SU-DHL-6 (cell line): Measurements from ENCODE around the gene CMSS1.

ENCODE experiments used
- H2AFZ ChIP-seq: fragments of 200-600 bp; sonication (generic); 2 replicates; pipeline ENCODE4 v1.6.1; 2014; ENCODE audit warnings: low read depth, mild to moderate bottlenecking, moderate library complexity, mixed read lengths, antibody characterized with exemption, low read length; ENCODE audit not compliant: severe bottlenecking
- H3F3A ChIP-seq: fragments of 200-600 bp; shearing (Covaris generic); 2 replicates; pipeline ENCODE4 v1.6.0; 2016; ENCODE audit warnings: antibody characterized with exemption, mild to moderate bottlenecking; ENCODE audit not compliant: insufficient read depth
- H3K27ac ChIP-seq: fragments of 200-600 bp; sonication (generic); 2 replicates; pipeline ENCODE4 v1.5.1; 2016; ENCODE audit warnings: low read depth, mild to moderate bottlenecking, low read length, moderate library complexity, mixed read lengths
- H3K27me3 ChIP-seq: fragments of 200-600 bp; sonication (generic), shearing (Covaris generic); 2 replicates; pipeline ENCODE4 v1.6.0; 2014; ENCODE audit warnings: mild to moderate bottlenecking, low read length
- H3K36me3 ChIP-seq: fragments of 200-600 bp; sonication (generic); 2 replicates; pipeline ENCODE4 v1.6.1; 2014; ENCODE audit warnings: mild to moderate bottlenecking, low read length, mixed read lengths
- H3K4me2 ChIP-seq: fragments of 300-600, 200-600 bp; shearing (Covaris generic), sonication (generic); 2 replicates; pipeline ENCODE4 v1.6.0; 2014; ENCODE audit warnings: low read length, low read depth, mild to moderate bottlenecking; ENCODE audit not compliant: poor library complexity, severe bottlenecking
- H3K4me3 ChIP-seq: fragments of 200-600 bp; sonication (generic); 2 replicates; pipeline ENCODE4 v1.5.1; 2014; ENCODE audit warnings: antibody characterized with exemption, low read length, mild to moderate bottlenecking, mixed read lengths; ENCODE audit not compliant: insufficient read depth, poor library complexity, severe bottlenecking
- H3K79me2 ChIP-seq: fragments of 200-600 bp; sonication (generic); 2 replicates; pipeline ENCODE4 v1.6.1; 2014; ENCODE audit warnings: mild to moderate bottlenecking, low read length, moderate library complexity; ENCODE audit not compliant: insufficient read depth
- H3K9ac ChIP-seq: fragments of 200-600 bp; sonication (generic); 2 replicates; pipeline ENCODE4 v1.7.0; 2014; ENCODE audit warnings: mild to moderate bottlenecking, low read length
- H3K9me2 ChIP-seq: fragments of 200-600 bp; sonication (generic); replicated peaks from 2 replicates; pipeline ENCODE4 v1.6.1; 2014; ENCODE audit warnings: low read length; ENCODE audit not compliant: insufficient read depth
- H3K9me3 ChIP-seq: fragments of 200-600 bp; sonication (generic); 2 replicates; pipeline ENCODE4 v1.6.1; 2014; ENCODE audit warnings: low read length, mixed read lengths; ENCODE audit not compliant: insufficient read depth
- H4K20me1 ChIP-seq: fragments of 200-600 bp; sonication (generic); 2 replicates; pipeline ENCODE4 v1.6.1; 2014; ENCODE audit warnings: low read depth, mild to moderate bottlenecking, antibody characterized with exemption, low read length, moderate library complexity, mixed read lengths
- EZH2phosphoT487 ChIP-seq: fragments of 200-600 bp; sonication (generic), shearing (Covaris generic); conservative IDR thresholded peaks from 2 replicates; pipeline ENCODE4 v1.6.1; 2018; ENCODE audit warnings: mild to moderate bottlenecking, antibody characterized with exemption, low read length, moderate library complexity, mixed read lengths
- TF ChIP-seq, protein P1 (sequence below): fragments of 200-600 bp; sonication (generic); IDR thresholded peaks from one replicate; pipeline ENCODE4 v1.5.1; 2017; ENCODE audit warnings: antibody characterized with exemption, mild to moderate bottlenecking, low read length, moderate library complexity; ENCODE audit not compliant: insufficient read depth, poor library complexity, severe bottlenecking

Gene CMSS1

GRCh38 chr3:99910752-99911290 lies 93.2 kb downstream of the CMSS1 start:
- Histone ChIP-seq H3K79me2 (0 out of 2 replicates have a peak, but pooled peaks cover 5% of the 10 kb centered on the region), H3K4me3 (no peak overlapping the region), H3K9ac (no peak overlapping the region), H3K9me2 (no peaks in the 10 kb centered on the region), H3K27ac (no peak overlapping the region), H3F3A (no peaks in the 10 kb centered on the region), H3K4me2 (no peak overlapping the region), H3K9me3 (no peaks in the 10 kb centered on the region), H3K36me3 (no peaks in the 10 kb centered on the region), H4K20me1 (0 out of 2 replicates have a peak, but pooled peaks cover 5% of the 10 kb centered on the region), H3K27me3 (no peaks in the 10 kb centered on the region), H2AFZ (no peak overlapping the region)
- TF ChIP-seq, protein P1, sequence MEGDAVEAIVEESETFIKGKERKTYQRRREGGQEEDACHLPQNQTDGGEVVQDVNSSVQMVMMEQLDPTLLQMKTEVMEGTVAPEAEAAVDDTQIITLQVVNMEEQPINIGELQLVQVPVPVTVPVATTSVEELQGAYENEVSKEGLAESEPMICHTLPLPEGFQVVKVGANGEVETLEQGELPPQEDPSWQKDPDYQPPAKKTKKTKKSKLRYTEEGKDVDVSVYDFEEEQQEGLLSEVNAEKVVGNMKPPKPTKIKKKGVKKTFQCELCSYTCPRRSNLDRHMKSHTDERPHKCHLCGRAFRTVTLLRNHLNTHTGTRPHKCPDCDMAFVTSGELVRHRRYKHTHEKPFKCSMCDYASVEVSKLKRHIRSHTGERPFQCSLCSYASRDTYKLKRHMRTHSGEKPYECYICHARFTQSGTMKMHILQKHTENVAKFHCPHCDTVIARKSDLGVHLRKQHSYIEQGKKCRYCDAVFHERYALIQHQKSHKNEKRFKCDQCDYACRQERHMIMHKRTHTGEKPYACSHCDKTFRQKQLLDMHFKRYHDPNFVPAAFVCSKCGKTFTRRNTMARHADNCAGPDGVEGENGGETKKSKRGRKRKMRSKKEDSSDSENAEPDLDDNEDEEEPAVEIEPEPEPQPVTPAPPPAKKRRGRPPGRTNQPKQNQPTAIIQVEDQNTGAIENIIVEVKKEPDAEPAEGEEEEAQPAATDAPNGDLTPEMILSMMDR, result no peak
- no peak for TF ChIP-seq EZH2phosphoT487

GRCh38 chr3:99911433-99911832 lies 93.8 kb downstream of the CMSS1 start:
- Histone ChIP-seq H3K27me3 (no peaks in the 10 kb centered on the region), H3K4me2 (no peak overlapping the region), H3K79me2 (0 out of 2 replicates have a peak, but pooled peaks cover 5% of the 10 kb centered on the region), H3F3A (no peaks in the 10 kb centered on the region), H3K27ac (no peak overlapping the region), H4K20me1 (0 out of 2 replicates have a peak, but pooled peaks cover 5% of the 10 kb centered on the region), H3K9me2 (no peaks in the 10 kb centered on the region), H3K4me3 (no peak overlapping the region), H3K9me3 (no peaks in the 10 kb centered on the region), H3K36me3 (no peaks in the 10 kb centered on the region), H2AFZ (no peak overlapping the region), H3K9ac (no peak overlapping the region)
- TF ChIP-seq EZH2phosphoT487, result no peak
- TF ChIP-seq, protein P1, result no peak

GRCh38 chr3:99915906-99916432 lies 98.3 kb downstream of the CMSS1 start:
- H4K20me1 ChIP-seq, result 0 out of 2 replicates have a peak, but pooled peaks cover 5% of the 10 kb centered on the region
- no peaks in the 10 kb centered on the region for H3K9me3 ChIP-seq
- H3K79me2 ChIP-seq, result no peaks in the 10 kb centered on the region
- H3K4me2 ChIP-seq, result no peak overlapping the region
- no peak overlapping the region for H2AFZ ChIP-seq
- no peaks in the 10 kb centered on the region for H3K36me3 ChIP-seq
- H3K27ac ChIP-seq, result no peak overlapping the region
- H3K9me2 ChIP-seq, result no peaks in the 10 kb centered on the region
- no peak for TF ChIP-seq EZH2phosphoT487
- TF ChIP-seq, protein P1, result no peak
- no peaks in the 10 kb centered on the region for H3K27me3 ChIP-seq
- no peak overlapping the region for H3K4me3 ChIP-seq
- no peak overlapping the region for H3K9ac ChIP-seq
- H3F3A ChIP-seq, result no peaks in the 10 kb centered on the region
